Raji (cell line): ENCODE measurements around the gene CISD3.

Experiments
- POLR2A ChIP-seq: IDR thresholded peaks from 2 replicates; pipeline ENCODE4 v1.6.1; 2011; ENCODE audit warnings: low read depth, low read length, control low read depth; ENCODE audit not compliant: insufficient read depth

The CISD3 gene

DNA sequence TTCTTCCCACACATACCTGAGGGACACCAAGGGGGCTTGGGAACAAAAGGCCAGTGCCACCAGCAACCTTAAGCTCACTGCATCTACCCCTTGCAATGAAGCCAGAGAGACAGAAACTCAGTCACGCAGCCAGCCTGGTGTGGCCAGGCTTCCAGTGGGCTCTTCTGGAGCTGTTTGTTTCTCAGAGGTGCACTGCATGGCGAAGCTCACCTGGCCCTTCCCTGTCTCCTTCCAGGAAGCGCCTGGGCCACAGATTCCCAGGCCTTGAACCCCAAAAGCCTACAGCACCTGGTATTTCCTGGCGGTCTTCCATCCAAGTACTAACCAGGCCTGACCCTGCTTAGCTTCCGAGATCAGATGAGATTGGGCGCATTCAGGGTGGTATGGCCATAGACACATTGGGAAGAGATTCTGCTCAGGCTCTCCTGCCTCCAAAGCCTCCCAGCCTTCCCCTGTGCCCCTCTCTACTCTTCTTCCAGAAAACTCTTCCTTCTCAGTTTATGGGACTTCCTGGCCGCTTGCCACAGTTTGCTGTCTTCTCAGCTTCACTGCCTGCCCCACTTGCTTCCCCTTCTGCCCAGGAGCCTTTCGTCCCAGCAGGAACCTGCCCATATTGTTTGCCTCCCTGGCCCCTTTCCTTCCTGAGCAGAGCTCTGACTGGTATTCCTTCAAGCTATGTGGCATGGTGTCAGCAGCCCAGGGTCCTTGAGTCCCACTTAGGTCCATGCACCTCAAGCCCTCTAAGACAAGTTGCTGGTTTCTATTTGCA, 1.6 kb downstream of the CISD3 start:
- no peak for TF ChIP-seq POLR2A

DNA sequence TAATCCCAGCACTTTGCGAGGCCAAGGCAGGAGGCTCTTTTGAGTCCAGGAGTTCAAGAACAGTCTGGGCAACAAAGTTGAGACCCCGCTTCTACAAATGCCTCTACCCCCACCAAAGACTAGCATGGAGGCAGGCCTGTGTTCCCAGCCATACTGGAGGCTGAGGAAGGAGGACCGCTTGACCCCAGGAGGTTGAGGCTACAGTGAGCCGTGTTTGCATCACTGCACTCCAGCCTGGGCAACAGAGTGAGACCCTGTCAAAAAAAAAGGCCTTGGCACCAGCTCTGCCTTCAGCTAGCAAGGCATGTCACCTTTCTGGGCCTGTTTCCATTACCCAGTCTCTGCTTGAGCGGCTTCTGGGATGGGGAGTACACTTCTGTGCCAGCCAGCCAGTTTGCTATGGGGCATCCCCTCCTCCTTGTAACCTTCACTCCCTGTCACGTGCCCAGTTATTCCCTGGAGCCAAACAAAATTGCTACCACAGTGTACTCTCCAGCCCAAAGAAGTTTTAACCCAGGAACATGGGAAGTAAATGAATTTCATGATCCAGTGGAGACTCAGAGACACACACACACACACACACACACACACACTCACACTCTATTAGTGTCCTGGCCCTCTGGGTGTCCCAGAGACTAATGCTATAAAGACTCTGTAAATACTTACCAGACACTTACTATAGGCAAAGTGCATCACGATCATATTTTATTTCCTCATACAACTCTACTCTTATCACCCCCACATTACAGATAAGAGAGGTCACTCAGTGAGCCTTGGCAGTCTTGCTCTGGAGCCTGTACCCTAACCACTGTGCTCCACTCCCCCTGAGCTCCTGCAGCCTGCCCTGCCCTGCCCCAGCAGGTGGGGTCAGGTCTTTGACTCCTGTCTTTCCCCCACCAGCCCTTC, 2.5 kb downstream of the CISD3 start:
- no peak for TF ChIP-seq POLR2A

DNA sequence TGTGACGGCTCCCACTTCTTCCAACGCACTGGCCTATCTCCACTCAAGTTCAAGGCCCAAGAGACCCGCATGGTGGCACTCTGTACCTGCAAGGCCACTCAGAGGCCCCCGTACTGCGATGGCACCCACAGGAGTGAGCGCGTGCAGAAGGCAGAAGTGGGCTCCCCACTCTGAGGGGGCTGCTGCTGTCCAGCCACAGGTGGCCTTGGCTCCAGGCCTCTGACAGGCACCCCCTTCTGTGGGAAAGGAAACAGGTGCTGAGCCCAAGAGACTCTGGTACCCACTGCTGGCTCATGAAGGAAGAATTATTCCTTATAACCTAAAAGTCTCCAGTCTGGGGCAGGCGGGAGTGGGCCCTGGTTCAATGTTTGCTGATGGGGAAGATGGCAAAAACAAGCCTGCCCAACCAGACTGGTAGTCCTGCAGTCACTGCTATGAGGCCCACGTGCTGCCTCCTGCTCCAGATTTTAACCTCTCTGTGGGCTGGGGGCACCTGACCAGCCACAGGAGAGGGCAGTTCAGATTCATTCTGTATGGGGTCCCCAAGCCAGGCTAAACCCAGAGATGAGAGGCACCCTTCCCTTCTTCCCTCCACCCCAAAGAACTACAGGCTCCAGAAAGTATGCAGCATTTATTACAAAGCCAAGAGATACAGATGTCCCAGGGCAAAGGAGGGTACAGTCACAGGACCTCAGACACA, 3.3 kb downstream of the CISD3 start:
- TF ChIP-seq POLR2A = 0 out of 2 replicates have a peak, but pooled peaks have one; percentile 10

DNA sequence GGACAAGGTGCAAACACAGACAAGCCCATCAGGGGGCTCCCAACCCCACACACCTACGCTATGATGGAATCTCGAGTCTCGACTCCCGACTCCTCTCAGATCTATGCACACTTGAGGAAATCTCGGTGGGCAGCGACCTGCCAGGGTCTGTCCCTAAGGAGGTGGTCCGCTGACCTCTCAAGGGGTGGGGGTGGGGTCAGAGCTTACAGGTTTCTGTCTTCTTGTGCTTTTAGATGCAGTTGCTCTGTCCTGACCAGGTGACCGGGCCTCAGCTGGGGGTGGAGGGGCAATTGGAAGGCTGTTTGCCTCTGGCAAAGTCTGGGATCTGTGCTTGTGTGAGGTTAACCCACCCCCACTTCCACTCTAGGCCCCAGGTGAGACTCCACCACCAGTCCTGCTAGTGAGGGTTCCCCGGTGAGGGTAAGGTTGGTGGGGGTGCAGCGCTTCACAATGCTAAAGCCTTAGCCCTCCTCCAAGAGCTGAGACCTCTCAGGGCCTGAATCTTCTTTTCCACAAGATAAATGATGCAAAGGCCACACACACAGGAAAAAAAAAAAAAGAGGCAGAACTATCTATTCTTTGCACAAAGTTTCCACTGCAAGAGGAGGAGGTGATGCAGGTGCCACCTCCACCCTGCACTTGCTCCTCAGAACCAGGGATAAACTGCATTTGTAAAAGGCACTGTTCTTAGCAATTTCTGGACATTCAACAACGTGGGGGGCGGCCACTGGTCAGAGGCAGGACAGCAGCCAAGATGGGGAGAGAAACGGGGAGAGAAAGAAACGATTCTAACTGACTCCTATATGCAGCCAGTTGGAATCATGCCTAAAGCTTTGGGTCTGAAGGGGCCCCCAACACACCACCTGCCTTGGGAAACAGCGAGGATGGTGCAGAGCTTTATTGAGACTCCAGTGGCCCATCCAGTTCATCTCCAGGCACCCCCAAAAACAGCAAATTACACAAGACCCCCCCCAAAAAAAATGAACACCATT, 4.1 kb downstream of the CISD3 start:
- TF ChIP-seq POLR2A = 0 out of 2 replicates have a peak, but pooled peaks have one; percentile 16

DNA sequence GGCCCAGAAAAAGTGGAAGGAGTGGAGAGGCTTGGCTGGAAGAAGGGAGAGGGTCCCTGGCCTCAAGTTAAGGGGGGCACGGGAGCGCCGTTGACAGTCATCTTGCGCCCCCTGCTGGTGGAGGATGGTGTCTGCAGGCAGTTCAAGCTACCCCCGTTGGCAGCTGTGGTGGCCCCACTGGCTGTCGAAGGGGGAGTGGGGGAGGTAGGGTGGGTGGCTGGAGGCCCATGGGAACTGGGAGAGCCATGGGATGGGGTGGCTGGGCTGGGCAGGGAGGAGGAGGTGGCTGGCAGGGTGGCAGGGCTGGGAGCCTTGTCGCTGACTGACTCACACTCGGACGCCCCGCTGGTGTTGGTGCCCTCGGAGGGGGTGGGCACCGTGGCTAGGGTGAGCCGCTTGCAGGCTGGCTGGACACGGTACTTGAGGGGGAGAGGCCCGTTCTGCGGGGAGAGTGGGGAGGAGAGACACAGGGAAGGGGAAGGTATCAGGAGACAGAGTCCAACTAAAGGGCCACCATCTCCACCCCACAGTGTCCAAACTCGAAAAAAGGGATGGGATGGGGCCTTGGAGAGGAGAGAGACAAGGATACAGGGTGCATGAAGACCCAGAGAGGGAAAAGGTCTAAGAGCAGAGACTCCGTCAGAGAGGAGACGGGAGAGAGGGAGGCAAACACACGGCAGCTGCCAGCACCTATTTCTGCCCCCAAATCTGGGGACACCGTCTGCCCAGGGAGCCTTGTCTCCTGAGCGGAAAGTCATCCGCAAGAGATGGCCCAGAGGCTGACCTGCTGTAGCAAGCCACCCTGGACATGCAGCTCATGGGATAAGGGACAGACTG, 5.2 kb downstream of the CISD3 start:
- peak; percentile 35; the same call in 1 of the 2 replicates for TF ChIP-seq POLR2A

DNA sequence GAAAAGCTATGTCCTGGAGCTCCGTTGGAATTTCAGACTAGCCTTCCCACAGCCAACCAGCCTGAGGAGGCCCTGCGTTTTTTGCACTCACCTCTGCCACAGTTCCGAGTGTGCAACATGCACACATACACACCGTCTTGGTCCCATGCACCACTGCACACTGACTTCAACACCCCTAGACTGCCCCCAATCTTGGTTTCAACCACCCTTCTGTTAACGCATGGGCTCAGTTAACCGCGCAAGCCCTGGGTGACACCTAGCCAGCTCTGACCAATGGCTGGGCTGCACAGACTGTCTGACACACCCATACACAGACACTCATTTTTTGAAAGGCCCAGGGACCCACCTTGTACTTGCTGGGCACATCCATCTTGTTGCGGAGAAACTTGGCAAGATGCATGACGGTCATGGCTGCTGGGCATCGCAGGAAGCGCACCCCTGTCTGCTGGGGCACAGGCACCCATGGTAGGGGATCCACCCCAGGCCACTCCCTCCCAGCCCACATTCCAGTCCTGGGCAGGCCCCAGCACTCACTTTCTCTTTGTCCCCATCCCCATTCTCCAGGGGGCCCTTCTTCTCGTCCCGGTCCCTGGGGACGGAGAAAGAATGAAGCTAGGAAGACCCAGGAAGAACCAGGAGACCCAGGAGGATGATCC, 8.0 kb downstream of the CISD3 start:
- 0 out of 2 replicates have a peak, but pooled peaks have one; percentile 25 for TF ChIP-seq POLR2A

DNA sequence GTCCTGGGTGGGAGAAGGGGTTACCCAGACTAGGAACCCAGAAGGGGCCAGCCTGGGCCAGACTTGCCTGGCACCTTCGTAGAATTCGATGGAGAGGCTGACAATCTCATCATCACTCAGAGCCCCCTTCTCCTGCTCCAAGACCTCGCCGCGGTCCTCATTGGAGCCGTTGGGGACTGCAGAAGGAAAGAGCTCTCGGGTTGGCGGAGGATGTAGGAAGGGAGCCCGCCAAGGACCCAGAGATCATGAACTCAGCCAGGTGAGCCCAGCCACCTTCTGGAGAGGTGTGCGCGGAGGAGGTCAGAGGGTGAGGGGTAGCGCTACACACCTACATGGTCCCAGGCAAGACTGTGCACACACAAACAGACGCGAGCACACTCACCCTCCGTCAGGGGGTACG, 8.5 kb downstream of the CISD3 start:
- no peak for TF ChIP-seq POLR2A

DNA sequence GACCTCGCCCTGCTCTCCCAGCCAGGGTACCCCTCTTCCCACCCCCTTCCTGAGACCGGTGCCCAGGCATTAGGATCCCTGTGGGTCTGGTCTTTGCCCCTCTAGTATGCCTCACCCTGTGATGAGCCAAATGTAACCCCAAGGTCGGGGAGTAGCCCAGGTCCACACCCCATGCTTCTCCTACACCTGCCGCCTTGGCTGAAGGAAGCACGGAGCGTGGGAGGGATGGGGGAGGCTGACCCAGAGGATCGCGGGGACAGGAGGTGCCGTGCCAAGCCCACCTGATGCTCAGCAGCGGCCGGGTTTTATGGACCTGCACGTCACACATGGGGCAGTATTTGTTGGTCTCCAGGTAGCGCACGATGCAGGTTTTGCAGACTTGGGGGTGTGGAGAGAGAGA, 9.2 kb downstream of the CISD3 start:
- TF ChIP-seq POLR2A = no peak

DNA sequence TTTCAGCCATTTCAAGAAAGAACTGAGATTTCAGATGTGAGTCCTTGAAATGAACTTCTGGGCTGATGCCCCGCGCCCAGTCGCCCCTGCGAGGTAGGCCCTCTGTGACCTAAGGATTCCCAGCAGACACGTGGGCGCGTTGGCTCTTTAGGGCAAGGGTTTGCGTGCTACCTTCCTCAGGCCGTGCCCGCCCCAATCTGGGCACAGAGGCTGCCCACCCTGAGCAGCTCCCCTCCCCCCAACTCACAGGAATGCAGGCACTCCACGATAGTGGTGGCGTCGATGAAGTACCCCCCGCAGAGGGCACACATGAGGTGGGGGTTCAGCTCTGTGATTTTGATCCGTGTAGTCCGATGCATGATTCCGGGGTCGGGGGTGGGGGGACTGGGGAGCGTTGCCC, 9.9 kb downstream of the CISD3 start:
- no peak for TF ChIP-seq POLR2A

DNA sequence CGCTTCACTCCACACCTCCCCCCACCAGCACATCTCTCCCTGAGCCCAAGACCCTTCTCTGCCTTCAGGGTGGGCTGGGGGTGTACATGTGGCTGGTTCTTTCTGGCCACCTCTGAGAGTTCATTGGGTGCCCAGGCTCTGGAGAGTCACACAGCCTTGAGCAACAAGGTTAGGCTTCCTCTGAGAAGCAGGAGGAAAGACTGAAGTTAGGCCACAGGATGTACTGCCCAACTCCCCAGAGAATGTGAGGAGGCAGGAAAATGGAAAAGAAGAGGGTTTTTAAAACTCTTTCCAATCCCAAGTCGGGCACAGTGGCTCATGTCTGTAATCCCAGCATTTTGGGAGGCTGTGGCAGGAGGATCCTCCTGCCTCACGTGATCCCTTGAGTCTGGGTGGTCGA, 10.7 kb downstream of the CISD3 start:
- TF ChIP-seq POLR2A = no peak

DNA sequence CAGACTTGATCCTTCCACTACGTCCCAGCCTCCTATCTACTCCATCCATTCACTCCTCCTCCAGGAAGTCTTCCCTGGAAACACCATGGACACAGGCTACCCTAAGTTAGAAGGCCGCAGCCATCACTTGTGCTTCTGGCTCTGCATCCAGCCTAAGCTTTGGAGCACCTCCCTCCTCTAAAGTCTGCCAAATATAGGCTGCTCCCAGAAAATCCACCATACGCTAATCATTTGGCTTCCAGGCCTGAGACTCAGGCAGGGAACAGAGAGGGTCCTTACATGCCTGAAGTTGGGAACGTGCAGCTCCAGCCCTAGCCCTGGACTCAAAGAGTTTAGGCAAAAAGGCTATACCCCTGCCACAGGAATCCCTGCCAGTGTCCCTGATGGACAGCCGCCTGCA, 11.3 kb downstream of the CISD3 start:
- no peak for TF ChIP-seq POLR2A

DNA sequence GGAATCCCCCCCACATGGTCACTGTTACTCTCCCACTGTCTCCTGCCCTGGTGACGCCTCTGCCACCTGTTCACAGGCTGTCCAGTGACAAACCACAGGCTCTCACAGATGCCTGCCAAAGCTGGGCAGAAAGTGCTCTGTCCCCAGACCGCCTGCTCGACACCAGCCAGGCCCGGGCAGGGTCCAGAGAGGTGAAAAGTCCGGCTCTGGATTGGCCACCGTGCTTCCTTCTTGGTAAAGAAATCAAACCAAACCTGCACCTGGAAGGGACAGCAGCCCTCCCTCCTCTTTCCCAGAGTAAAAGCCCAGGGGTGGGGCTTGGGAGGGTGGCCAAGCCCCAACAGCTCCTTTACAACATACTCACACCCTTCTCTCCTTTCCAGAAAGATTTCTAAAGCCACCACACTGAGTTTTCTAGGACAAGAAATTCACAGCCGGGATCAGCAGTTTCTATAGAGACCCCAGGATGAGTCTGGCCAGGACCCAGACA, 11.8 kb downstream of the CISD3 start:
- TF ChIP-seq POLR2A = no peak
